ENCODE measurements around the gene C1orf94.
A peak's percentile ranks its signal among the peaks of the same experiment; 100 is the strongest.

Gene C1orf94

DNA sequence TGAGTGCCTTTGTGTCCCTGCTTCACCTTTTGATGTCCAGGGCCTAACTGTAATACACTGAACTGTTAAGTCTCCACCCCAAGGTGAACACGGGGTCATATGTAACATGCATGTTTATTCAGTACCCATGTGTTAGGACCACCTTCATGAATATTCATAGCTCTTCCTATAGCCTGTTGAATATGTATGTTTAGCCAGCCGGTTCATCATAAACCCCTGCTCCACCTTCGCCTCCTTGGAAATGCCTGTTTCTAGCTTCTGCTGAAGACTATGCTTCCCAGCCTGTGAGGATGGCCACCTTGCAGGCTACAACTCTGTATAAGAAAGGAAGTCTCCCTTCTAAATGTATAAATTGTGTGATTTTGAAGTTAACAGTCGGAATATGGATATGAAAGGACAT lies 69.3 kb downstream of the C1orf94 start:
- H3K9me3 ChIP-seq (replicated peaks in 1 of 2; ENCODE audit: control insufficient read depth in 2 of 2, insufficient read depth in 1 of 2, low read depth in 1 of 2, low read length in 2 of 2): no peaks in the 10 kb centered on the region
- no peak overlapping the region for H3K14ac ChIP-seq (ENCODE audit: low read length)
- peaks cover 2% of the 10 kb centered on the region for H3K79me1 ChIP-seq (ENCODE audit: low read depth, low read length)
- H3K18ac ChIP-seq (ENCODE audit: low read length): no peak overlapping the region
- no peak overlapping the region for H3K9ac ChIP-seq (ENCODE audit: low read depth, low read length, poor library complexity)
- H2BK12ac ChIP-seq (ENCODE audit: low read length): no peak overlapping the region
- peaks cover 0 to 10% (median 0%) of the 10 kb centered on the region in 3 experiments for H3K27me3 ChIP-seq (ENCODE audit: control insufficient read depth in 3 of 3, insufficient read depth in 3 of 3, low read depth in 1 of 3, low read length in 3 of 3)
- no peak overlapping the region for H2BK15ac ChIP-seq (ENCODE audit: low read length)
- no peak overlapping the region for H4K8ac ChIP-seq (ENCODE audit: low read depth, low read length)
- H3K4ac ChIP-seq (ENCODE audit: low read length): no peak overlapping the region
- H3K4me3 ChIP-seq (ENCODE audit: low read length in 2 of 2): no peak overlapping the region
- no peak overlapping the region for H2AFZ ChIP-seq (ENCODE audit: low read length)
- H3K4me1 ChIP-seq (ENCODE audit: control insufficient read depth in 2 of 2, insufficient read depth in 1 of 2, low read depth in 1 of 2, low read length in 2 of 2): no peaks in the 10 kb centered on the region
- no peak overlapping the region for H2AK5ac ChIP-seq (ENCODE audit: low read depth, low read length)
- H3K4me2 ChIP-seq (ENCODE audit: insufficient read depth, low read length, poor library complexity, severe bottlenecking): no peak overlapping the region
- no peak overlapping the region for H2BK5ac ChIP-seq (ENCODE audit: low read length)
- no peak for DNase-seq (ENCODE audit: low spot score)
- WGBS, 2 donors (ENCODE audit: extremely low coverage in 2 of 2, insufficient read length in 2 of 2, insufficient replicate concordance in 1 of 2): no CpG with 5 or more reads among the region's 4 CpGs
- H3K23ac ChIP-seq (ENCODE audit: low read depth, low read length, poor library complexity): no peak overlapping the region
- no peak overlapping the region for H2BK120ac ChIP-seq (ENCODE audit: low read depth, low read length)
- no peak overlapping the region for H4K91ac ChIP-seq (ENCODE audit: low read depth, low read length, poor library complexity)
- no peaks in the 10 kb centered on the region for H3K36me3 ChIP-seq (replicated peaks in 1 of 2; ENCODE audit: control insufficient read depth in 2 of 2, insufficient read depth in 2 of 2, low read length in 2 of 2)
- H3K27ac ChIP-seq (replicated peaks; ENCODE audit: low read length): no peak overlapping the region

GRCh38 chr1:34250342-34250741 lies 73.6 kb downstream of the C1orf94 start:
- no peak overlapping the region for H2AK5ac ChIP-seq (ENCODE audit: low read depth, low read length)
- no peak overlapping the region for H3K27ac ChIP-seq (replicated peaks; ENCODE audit: low read length)
- H3K9ac ChIP-seq (ENCODE audit: low read depth, low read length, poor library complexity): no peak overlapping the region
- no peak overlapping the region for H3K23ac ChIP-seq (ENCODE audit: low read depth, low read length, poor library complexity)
- H3K36me3 ChIP-seq (replicated peaks in 1 of 2; ENCODE audit: control insufficient read depth in 2 of 2, insufficient read depth in 2 of 2, low read length in 2 of 2): no peaks in the 10 kb centered on the region
- no peak overlapping the region for H2BK12ac ChIP-seq (ENCODE audit: low read length)
- no peak overlapping the region for H3K14ac ChIP-seq (ENCODE audit: low read length)
- H3K4me2 ChIP-seq (ENCODE audit: insufficient read depth, low read length, poor library complexity, severe bottlenecking): no peak overlapping the region
- H3K4ac ChIP-seq (ENCODE audit: low read length): no peak overlapping the region
- H2BK5ac ChIP-seq (ENCODE audit: low read length): no peak overlapping the region
- H4K8ac ChIP-seq (ENCODE audit: low read depth, low read length): no peak overlapping the region
- no peak overlapping the region for H2AFZ ChIP-seq (ENCODE audit: low read length)
- H3K18ac ChIP-seq (ENCODE audit: low read length): no peak overlapping the region
- H3K4me1 ChIP-seq (ENCODE audit: control insufficient read depth in 2 of 2, insufficient read depth in 1 of 2, low read depth in 1 of 2, low read length in 2 of 2): no peaks in the 10 kb centered on the region
- no CpG with 5 or more reads among the region's 3 CpGs for WGBS, 2 donors (ENCODE audit: extremely low coverage in 2 of 2, insufficient read length in 2 of 2, insufficient replicate concordance in 1 of 2)
- H3K9me3 ChIP-seq (replicated peaks in 1 of 2; ENCODE audit: control insufficient read depth in 2 of 2, insufficient read depth in 1 of 2, low read depth in 1 of 2, low read length in 2 of 2): no peaks in the 10 kb centered on the region
- no peak overlapping the region for H3K4me3 ChIP-seq (ENCODE audit: low read length in 2 of 2)
- H2BK120ac ChIP-seq (ENCODE audit: low read depth, low read length): no peak overlapping the region
- H2BK15ac ChIP-seq (ENCODE audit: low read length): no peak overlapping the region
- DNase-seq (ENCODE audit: low spot score): no peak
- no peak overlapping the region for H4K91ac ChIP-seq (ENCODE audit: low read depth, low read length, poor library complexity)
- H3K79me1 ChIP-seq (ENCODE audit: low read depth, low read length): peaks cover 2% of the 10 kb centered on the region
- H3K27me3 ChIP-seq (ENCODE audit: control insufficient read depth in 3 of 3, insufficient read depth in 3 of 3, low read depth in 1 of 3, low read length in 3 of 3): peaks cover 0 to 10% (median 0%) of the 10 kb centered on the region in 3 experiments

GRCh38 chr1:34262023-34262853 lies 85.5 kb downstream of the C1orf94 start:
- no peak overlapping the region for H4K8ac ChIP-seq (ENCODE audit: low read depth, low read length)
- no CpG with 5 or more reads among the region's 16 CpGs for WGBS, 2 donors (ENCODE audit: extremely low coverage in 2 of 2, insufficient read length in 2 of 2, insufficient replicate concordance in 1 of 2)
- no peaks in the 10 kb centered on the region for H3K79me1 ChIP-seq (ENCODE audit: low read depth, low read length)
- no peak overlapping the region for H3K14ac ChIP-seq (ENCODE audit: low read length)
- no peak overlapping the region for H2BK5ac ChIP-seq (ENCODE audit: low read length)
- no peak overlapping the region for H3K4me3 ChIP-seq (ENCODE audit: low read length in 2 of 2)
- no peaks in the 10 kb centered on the region for H3K27me3 ChIP-seq (ENCODE audit: control insufficient read depth in 3 of 3, insufficient read depth in 3 of 3, low read depth in 1 of 3, low read length in 3 of 3)
- H3K9ac ChIP-seq (ENCODE audit: low read depth, low read length, poor library complexity): peak overlapping the region; percentile 27
- H3K4me2 ChIP-seq (ENCODE audit: insufficient read depth, low read length, poor library complexity, severe bottlenecking): no peak overlapping the region
- H3K27ac ChIP-seq (replicated peaks; ENCODE audit: low read length): no peak overlapping the region
- peaks cover 0 to 3% of the 10 kb centered on the region in 2 donors for H3K4me1 ChIP-seq (ENCODE audit: control insufficient read depth in 2 of 2, insufficient read depth in 1 of 2, low read depth in 1 of 2, low read length in 2 of 2)
- H3K4ac ChIP-seq (ENCODE audit: low read length): no peak overlapping the region
- no peak overlapping the region for H2BK120ac ChIP-seq (ENCODE audit: low read depth, low read length)
- no peak overlapping the region for H2AFZ ChIP-seq (ENCODE audit: low read length)
- no peak overlapping the region for H3K18ac ChIP-seq (ENCODE audit: low read length)
- H3K36me3 ChIP-seq (replicated peaks in 1 of 2; ENCODE audit: control insufficient read depth in 2 of 2, insufficient read depth in 2 of 2, low read length in 2 of 2): no peaks in the 10 kb centered on the region
- H2BK12ac ChIP-seq (ENCODE audit: low read length): no peak overlapping the region
- no peak overlapping the region for H2AK5ac ChIP-seq (ENCODE audit: low read depth, low read length)
- H3K23ac ChIP-seq (ENCODE audit: low read depth, low read length, poor library complexity): no peak overlapping the region
- no peak overlapping the region for H4K91ac ChIP-seq (ENCODE audit: low read depth, low read length, poor library complexity)
- no peak overlapping the region for H2BK15ac ChIP-seq (ENCODE audit: low read length)
- H3K9me3 ChIP-seq (replicated peaks in 1 of 2; ENCODE audit: control insufficient read depth in 2 of 2, insufficient read depth in 1 of 2, low read depth in 1 of 2, low read length in 2 of 2): no peaks in the 10 kb centered on the region
- no peak for DNase-seq (ENCODE audit: low spot score)

DNA sequence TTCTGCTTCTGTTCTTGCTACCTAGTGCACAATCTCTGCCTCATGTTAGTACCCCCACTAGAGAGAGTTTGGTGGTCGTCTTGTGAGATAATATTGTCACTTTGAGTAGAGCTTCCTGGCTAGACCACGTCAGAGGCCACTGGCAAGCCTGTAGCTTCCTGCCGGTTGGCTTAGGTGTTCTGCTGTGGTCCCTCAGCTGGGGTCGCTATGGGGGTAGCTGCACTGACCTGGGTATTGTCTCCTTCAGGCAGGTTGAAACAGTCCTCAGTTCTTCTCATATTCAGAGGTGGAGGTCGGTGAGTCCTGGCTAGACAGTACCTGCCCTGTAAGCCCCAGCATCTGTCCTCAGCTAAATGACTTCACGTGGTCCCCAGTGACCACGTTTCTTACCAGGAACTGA lies 86.2 kb downstream of the C1orf94 start:
- Histone ChIP-seq H4K91ac (ENCODE audit: low read depth, low read length, poor library complexity) (no peak overlapping the region), H2BK5ac (ENCODE audit: low read length) (no peak overlapping the region), H3K4me1 (ENCODE audit: control insufficient read depth in 2 of 2, insufficient read depth in 1 of 2, low read depth in 1 of 2, low read length in 2 of 2) (peaks cover 0 to 3% of the 10 kb centered on the region in 2 donors), H3K14ac (ENCODE audit: low read length) (no peak overlapping the region), H3K4me2 (ENCODE audit: insufficient read depth, low read length, poor library complexity, severe bottlenecking) (no peak overlapping the region), H3K9ac (ENCODE audit: low read depth, low read length, poor library complexity) (no peak overlapping the region), H3K27me3 (ENCODE audit: control insufficient read depth in 3 of 3, insufficient read depth in 3 of 3, low read depth in 1 of 3, low read length in 3 of 3) (no peaks in the 10 kb centered on the region), H2BK15ac (ENCODE audit: low read length) (no peak overlapping the region), H2BK12ac (ENCODE audit: low read length) (no peak overlapping the region), H3K4me3 (ENCODE audit: low read length in 2 of 2) (no peak overlapping the region), H2AK5ac (ENCODE audit: low read depth, low read length) (no peak overlapping the region), H3K18ac (ENCODE audit: low read length) (no peak overlapping the region), H4K8ac (ENCODE audit: low read depth, low read length) (no peak overlapping the region), H3K36me3 (replicated peaks in 1 of 2; ENCODE audit: control insufficient read depth in 2 of 2, insufficient read depth in 2 of 2, low read length in 2 of 2) (no peaks in the 10 kb centered on the region), H2BK120ac (ENCODE audit: low read depth, low read length) (no peak overlapping the region), H3K23ac (ENCODE audit: low read depth, low read length, poor library complexity) (no peak overlapping the region), H3K9me3 (replicated peaks in 1 of 2; ENCODE audit: control insufficient read depth in 2 of 2, insufficient read depth in 1 of 2, low read depth in 1 of 2, low read length in 2 of 2) (no peaks in the 10 kb centered on the region), H3K27ac (replicated peaks; ENCODE audit: low read length) (no peak overlapping the region), H2AFZ (ENCODE audit: low read length) (no peak overlapping the region), H3K4ac (ENCODE audit: low read length) (no peak overlapping the region), H3K79me1 (ENCODE audit: low read depth, low read length) (no peaks in the 10 kb centered on the region)
- no CpG with 5 or more reads among the region's 7 CpGs for WGBS, 2 donors (ENCODE audit: extremely low coverage in 2 of 2, insufficient read length in 2 of 2, insufficient replicate concordance in 1 of 2)
- DNase-seq (ENCODE audit: low spot score): no peak
